ENCODE measurements around the gene AIP. TPM values are rescaled to one million over a fixed set of nuclear protein-coding genes. Genes with fewer than 3 reads are reported as not detected.
A peak's percentile ranks its signal among the peaks of the same experiment; 100 is the strongest.
"Not testable (repeated sequence)": the region's sequence is repeated elsewhere in the genome, so short reads cannot be mapped to it uniquely, and the experiment has no call there.

The AIP gene
- total RNA-seq, 1 donor from 2014 or later = 72.0 TPM

DNA sequence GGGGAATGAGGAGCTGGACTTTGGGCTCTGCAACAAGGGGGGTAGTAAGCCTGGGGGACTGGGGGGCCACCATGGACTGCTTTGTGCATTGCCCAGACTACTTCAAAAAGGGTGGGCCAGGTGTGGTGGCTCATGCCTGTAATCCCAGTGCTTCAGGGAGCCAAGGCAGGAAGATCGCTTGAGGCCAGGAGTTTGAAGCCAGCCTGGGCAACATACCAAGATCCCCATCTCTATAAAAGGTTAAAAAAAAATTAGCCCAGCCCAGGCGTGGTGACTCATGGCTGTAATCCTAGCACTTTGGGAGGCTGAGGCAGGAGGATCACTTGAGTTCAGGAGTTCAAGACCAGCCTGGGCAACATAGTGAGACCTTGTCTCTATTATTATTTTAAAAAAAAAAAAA, 17.3 kb upstream of the AIP start:
- ATAC-seq; DNase-seq (ENCODE audit: low spot score); intact Hi-C loops (cut with DNase I): not testable (repeated sequence)

DNA sequence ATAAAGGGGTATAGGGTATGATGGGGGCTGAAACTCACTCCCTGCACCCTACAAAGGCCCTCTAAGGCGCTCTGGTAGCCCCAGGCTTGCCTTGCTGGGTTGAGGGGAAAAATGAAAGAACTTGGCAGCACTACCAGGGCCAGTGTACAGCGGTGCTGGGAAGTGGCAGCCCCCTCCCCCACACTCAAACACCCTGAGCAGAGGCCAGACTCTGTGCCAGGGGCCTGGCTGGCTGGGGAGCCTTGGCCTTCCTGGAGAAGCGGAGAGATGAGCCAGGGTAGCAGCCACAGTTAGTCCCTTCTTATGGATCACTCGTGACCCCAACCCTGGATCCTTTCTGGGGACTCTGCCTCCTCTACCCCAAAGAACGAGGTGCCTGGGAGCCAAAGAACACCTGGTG, 16.5 kb upstream of the AIP start:
- DNase-seq (ENCODE audit: low spot score) (no peak), ATAC-seq (no peak)
- intact Hi-C loops (cut with DNase I) = no loop called here

DNA sequence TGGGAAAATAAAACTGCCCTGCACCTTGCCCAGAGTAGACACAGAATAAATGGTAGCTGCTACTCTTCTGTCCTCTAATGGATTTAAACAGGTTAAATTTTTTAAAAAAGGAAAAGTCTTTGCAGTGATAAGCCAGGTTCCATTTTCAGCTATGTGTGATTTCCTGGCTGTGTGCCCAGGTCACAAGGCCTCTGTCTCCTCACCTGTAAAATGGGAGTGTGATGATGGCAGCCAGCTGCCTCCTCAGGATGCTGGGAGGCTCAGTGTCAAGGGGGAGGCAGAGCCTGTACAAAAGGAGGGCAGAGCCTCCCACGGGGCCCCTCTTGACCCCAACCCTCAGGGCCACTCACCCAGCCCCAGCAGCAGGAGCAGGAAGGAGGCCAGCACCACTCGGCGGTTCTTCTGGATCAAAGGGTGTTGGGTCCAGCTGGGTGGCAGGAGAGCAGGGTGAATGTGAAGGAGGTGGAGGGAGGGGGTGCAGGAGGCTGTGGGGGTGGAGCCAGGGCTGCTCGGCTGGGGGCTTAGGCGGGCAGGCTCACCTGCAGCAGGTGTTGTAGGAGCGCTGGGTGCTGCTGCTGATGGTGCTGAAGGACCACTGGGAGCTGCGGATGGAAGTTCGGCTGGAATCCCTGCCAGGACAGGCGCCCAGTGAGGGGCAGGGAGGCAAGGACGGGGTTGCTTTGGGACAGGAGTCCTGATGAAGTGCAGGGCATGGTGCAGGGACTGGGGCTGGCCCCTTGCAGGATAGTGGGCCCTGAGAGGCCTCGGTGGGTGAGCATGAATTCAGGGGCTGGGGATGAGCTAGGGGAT, 15.7 kb upstream of the AIP start:
- intact Hi-C loops (cut with DNase I) = no loop called here
- ATAC-seq (no peak), DNase-seq (ENCODE audit: low spot score) (no peak)

DNA sequence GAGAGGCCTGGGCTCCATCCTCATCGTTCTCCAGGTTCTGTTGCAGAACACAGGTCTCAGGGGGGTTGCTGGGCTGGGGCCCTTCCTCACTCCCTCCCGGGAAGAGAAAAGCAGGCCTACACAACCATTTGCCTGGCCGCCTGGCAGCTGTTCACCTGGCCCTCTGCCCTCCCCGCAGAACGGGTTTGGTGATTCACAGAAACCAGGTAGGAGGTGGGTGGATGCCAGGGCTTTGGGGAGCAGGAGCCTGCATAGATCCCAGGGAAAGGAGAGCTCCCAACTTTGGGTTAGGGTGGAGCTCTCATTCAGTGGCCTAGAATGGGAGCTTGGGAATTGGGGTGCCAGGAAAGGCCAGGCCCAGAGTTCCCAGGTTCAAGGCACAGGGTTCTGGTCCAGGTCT, 14.8 kb upstream of the AIP start:
- ATAC-seq (no peak), DNase-seq (ENCODE audit: low spot score) (no peak)
- intact Hi-C loops (cut with DNase I) = no loop called here

DNA sequence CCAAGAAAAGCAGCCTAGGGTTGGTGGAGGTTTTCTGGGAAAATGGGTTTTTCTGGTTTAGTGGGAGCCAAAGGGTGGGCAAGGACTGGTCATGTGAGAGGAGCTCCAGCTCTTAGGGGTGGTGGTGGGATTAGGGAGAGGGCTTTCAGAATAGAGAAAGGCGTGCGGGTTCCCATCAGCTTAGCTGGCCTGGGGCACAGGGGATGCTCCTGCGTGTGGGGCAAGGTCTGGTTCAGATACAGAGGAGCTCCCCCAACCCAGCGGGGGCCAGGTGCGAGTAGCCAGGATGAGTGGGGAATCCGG, 14.4 kb upstream of the AIP start:
- DNase-seq (ENCODE audit: low spot score) (no peak), ATAC-seq (no peak)
- intact Hi-C loops (cut with DNase I) = no loop called here

DNA sequence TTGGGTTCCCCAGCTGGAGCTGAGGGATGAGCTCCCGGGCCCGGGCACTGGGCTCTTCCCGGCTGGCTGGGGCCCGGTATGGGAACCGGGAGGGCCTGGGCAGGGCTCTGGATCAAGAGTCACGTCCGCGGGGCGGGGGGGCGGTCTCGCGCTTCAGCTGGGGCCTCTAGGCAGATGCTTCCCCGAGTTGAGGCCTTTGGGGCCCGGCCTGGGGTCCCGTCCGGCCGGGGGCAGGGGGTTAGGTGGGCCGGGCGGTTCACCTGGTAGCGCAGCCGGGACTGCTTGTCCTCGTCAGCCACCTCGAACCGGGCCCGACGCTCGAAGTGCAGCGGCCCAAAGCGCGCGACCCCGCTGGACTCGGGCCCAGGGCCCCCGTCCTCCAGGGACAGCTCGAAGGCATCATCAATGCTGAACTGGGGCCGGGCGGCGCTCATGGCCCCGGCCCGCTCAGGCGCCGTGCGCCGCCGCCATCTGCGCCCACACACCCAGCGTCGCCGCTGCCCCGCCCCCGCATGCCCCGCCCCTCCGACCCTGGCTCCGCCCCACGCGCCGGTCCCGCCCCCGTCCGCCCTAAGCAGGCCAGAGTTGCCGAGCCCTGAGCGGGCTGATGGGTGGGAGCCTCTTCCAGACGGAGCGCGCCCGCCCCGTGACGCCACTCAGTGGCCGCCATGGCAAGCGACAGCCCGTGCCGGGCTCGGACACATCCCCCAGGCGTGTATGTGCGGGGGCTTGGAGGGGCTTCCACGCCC, 13.9 kb upstream of the AIP start, which contains the start of gene TMEM134:
Gene TMEM134, minus strand, starts transcription at position 493 of the 749 bp plus-strand sequence. Its CDS starts 59 bp downstream, at position 434.
- DNase-seq (ENCODE audit: low spot score) (peak; percentile 95), ATAC-seq (peak; percentile 92)
- intact Hi-C loops (cut with DNase I) = no loop called here

DNA sequence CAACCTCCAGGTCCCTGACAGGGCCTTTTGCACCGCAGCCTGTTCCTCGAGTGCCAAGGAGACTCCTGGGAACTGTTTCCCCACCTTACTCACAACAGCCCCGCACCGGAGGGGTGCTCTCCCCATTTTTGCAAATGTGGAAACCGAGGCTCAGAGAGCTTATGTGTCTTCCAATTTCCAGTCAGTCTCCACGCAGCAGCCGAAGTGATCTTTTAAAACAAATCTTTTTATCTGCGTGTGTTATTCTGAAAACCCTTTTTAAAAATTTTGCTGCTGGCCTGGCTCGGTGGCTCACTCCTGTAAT, 13.4 kb upstream of the AIP start:
- intact Hi-C loops (cut with DNase I) = no loop called here
- DNase-seq (ENCODE audit: low spot score) (no peak), ATAC-seq (no peak)

DNA sequence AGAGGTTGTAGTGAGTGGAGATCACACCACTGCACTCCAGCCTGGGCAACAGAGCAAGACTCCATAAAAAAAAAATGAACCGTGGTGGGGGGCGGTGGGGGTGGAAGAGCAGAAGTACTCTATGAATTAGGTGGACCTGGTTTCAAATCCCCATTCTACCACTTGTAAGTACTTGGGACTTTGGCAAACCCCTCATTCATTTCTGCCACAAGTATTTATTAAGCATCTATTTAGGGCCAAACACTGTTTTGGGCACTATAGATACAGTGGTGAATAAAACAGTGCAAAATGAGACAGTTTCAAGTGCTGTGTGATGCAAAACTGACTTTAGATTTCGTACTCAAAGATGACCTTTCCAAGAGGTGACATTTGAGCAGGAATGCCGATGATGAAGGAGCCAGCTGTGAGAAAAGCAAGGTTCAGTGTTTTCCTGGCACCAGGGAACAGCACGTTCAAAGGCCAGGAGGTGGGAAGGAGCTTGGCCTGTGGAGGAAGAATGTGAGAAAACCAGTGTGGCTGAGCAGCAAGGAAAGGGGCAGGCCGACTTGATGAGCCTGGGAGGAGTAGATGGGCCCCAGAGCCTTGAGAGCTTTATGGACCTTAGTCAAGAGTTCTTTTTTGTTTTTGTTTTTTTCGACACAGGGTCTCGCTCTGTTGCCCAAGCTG, 12.4 kb upstream of the AIP start:
- ATAC-seq (no peak), DNase-seq (ENCODE audit: low spot score) (no peak)
- intact Hi-C loops (cut with DNase I) = no loop called here

DNA sequence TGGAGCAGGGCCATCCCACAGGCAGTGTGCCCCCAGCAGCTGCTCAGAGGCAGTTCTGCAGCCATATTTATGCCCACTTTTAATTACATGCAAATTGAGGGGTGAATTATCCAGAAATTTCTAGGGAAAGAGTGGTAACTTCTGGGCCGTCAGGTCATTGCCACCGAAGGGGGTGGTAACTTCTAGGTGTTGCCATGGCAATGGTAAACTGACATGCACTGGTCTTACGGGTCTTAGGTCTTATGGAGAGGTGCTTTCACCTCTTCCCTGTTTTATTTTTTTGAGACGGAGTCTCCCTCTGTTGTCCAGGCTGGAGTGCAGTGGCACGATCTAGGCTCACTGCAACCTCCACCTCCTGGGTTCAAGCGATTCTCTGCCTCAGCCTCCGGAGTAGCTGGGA, 9.9 kb upstream of the AIP start:
- ATAC-seq (no peak), DNase-seq (ENCODE audit: low spot score) (no peak)
- intact Hi-C loops (cut with DNase I) = no loop called here

DNA sequence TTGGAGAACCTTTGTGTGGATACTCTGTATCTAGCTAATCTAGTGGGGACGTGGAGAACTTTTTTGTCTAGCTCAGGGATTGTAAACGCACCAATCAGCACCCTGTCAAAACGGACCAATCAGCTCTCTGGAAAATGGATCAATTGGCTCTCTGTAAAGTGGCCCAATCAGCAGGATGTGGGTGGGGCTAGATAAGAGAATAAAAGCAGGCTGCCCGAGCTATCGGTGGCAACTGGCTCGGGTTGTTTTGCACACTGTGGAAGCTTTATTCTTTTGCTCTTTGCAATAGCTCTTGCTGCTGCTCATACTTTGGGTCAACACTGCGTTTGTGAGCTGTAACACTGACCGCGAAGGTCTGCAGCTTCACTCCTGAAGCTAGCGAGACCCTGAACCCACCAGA, 6.1 kb upstream of the AIP start:
- ATAC-seq; DNase-seq (ENCODE audit: low spot score); intact Hi-C loops (cut with DNase I): not testable (repeated sequence)

DNA sequence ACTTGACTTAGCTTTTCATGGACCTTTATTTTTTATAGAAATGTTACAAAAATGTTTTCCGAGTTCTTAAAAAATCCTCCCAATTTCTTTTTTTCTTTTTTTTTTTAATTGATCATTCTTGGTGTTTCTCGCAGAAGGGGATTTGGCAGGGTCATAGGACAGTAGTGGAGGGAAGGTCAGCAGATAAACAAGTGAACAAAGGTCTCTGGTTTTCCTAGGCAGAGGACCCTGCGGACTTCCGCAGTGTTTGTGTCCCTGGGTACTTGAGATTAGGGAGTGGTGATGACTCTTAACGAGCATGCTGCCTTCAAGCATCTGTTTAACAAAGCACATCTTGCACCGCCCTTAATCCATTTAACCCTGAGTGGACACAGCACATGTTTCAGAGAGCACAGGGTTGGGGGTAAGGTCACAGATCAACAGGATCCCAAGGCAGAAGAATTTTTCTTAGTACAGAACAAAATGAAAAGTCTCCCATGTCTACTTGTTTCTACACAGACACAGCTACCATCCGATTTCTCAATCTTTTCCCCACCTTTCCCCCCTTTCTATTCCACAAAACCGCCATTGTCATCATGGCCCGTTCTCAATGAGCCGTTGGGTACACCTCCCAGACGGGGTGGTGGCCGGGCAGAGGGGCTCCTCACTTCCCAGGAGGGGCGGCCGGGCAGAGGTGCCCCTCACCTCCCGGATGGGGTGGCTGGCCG, 5.3 kb upstream of the AIP start:
- ATAC-seq; DNase-seq (ENCODE audit: low spot score); intact Hi-C loops (cut with DNase I): not testable (repeated sequence)

DNA sequence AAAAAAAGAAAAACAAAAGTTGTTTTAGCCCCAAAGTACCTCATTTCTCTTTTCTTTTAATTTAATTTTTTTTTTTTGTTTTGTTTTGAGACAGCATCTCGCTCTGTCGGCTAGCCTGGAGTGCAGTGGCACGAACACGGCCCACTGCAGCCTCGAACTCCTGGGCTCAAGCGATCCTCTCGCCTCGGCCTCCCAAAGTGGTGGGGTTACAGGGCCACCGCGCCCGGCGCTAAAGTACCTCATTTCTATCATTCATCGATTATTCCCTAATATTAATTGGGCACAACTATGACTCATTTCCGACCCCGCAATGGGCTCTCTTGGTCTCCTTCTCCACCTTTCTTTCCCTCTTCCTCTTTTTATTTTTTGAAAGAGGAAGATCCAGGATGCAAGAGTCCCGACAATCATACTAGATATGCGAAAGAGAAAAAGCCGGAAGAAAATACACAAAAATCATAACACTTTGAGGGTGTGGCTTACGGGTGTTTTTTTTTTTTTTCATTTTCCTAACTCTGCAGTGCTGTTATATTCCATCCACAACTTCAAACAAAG, 475 bp upstream of the AIP start:
- ATAC-seq = peak; percentile 5
- intact Hi-C loops (cut with DNase I) = no loop called here

DNA sequence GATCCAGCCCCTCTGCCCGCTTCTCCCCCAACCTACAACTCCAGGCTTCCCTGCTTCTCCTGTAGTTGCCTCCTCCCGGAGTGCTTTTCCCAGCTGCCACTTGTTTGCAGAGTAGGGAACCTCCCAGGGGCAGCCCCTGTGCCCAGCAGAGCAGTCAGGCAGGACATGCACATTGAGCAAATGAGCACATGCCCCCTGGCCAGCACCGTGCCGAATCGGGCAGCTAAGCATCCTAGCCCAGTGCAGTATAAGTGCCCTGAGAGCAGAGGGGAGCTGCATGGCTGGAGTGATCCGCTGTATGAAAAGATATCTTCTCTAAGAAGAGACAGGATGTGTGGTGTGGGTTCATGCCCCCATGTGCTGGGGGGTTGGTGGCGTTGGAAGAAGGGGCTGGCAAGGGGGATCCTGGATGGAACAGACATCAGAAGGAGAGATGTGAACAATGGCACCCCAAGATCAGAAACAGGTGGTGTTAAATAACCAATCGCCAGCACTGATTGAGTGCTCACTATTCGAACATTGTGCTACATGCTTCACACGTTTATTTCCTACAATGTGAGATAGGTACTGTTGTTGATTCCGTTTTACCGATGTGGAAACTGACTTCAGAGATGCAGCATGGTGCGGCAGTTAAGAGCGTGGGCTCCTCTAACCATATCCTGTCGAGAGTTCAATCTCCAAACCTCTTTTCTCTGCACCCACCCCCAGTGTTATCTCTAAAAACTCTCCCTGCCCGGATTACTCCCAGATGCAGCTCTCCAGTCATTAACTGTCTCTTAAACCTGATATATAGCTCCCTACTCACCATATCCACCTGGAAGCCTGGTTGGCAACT, 1.2 kb downstream of the AIP start:
- intact Hi-C loops (cut with DNase I) = no loop called here
- ATAC-seq (no peak), DNase-seq (ENCODE audit: low spot score) (peak; percentile 64)

More for the DNA sequence above, 475 bp upstream of the AIP start:
- no peak for DNase-seq (ENCODE audit: low spot score)

DNA sequence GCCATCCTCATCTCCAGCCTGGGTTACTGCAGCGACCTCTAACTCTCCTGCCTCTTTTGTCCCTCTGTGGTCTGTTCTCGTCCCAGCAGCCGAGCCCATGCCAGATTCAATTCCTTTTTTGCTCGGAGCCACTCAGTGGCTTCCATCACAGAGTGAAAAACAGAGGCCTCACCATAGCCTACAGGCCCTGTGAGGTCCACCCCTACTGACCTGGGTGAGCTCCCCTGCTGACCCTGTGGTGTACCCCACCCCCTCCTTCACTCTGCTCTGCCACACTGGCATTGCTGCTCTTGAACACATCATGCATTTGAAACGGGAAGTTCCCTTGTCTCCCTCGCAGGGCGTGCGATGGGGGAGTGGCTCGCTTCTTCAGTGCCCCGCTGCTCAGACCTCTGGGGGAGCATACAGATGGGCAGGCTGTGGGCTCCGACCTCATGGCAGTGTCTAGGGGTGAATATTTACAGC, 2.1 kb downstream of the AIP start:
- intact Hi-C loops (cut with DNase I) = no loop called here
- ATAC-seq = no peak
- no peak for DNase-seq (ENCODE audit: low spot score)

DNA sequence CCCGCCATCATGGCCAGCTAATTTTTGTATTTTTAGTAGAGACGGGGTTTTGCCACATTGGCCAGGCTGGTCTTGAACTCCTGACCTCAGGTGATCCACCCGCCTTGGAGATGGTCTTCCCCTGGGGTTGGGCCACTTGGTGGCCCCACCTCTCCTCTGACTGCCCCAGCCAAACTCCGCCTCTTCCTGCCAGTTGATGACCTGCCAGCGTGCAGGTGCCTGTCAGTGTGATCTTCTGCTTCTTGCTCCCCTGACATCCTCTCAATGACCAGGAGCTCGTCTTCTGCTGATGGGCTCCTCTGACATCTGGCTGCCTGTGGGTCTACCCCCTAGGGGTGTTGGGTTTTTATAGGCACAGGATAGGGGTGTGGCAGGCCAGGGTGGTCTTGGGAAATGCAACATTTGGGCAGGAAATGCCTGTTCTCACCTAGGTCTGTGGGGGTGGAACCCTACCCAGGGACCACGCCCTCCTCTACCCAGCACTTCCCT, 3.1 kb downstream of the AIP start:
- intact Hi-C loops (cut with DNase I); DNase-seq (ENCODE audit: low spot score); ATAC-seq: not testable (repeated sequence)

DNA sequence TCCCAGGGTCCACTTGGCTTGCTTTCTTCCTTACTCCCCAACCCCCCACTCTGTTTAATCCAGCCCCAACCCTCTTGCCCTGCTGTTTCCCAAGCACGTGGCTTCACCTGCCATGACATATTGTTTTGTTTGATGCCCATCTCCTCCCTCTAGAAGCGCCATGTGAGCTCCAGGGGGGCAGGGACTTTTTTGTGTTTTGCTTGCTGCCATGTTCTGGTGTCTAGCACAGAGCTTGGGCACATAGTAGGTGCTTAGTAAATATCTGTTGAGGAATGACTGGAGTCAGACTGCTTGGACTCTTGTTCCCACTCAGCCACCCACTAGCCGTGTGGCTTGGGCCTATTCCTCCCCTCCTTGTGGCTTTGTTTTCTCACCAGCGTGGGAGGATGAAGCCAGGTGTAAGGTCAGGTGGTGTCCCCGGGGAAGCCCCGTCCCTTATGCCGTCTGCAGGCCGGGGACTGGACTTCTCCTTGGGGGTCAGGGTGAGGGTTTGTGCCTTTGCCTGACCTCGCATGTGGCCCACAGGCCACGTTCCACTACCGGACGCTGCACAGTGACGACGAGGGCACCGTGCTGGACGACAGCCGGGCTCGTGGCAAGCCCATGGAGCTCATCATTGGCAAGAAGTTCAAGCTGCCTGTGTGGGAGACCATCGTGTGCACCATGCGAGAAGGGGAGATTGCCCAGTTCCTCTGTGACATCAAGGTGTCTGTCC, 3.8 kb downstream of the AIP start:
- DNase-seq (ENCODE audit: low spot score) (no peak), ATAC-seq (no peak)
- intact Hi-C loops (cut with DNase I) = no loop called here

DNA sequence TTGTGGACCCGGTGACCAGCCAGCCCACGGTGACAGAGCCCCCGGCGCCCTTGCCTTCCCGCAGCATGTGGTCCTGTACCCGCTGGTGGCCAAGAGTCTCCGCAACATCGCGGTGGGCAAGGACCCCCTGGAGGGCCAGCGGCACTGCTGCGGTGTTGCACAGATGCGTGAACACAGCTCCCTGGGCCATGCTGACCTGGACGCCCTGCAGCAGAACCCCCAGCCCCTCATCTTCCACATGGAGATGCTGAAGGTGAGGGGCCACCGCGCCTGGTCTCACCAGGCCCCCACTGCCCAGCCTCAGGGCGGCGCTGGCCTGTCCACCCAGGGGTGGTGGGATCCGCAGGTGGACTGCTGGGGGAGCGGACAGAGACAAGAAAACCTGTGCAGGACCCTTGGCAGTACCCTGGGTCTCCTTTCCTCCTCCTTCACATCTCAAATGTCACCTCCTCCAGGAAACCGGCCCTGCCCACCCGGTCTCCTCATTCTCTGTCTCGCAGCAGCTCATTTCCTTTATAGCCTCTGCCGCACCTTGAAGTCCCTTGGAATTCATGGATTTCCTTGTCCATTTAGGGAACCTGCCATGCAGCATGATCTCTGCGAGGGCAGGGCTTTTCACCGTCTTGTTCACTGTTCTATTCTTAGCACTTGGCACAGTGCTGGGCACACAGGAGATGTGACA, 6.5 kb downstream of the AIP start:
- DNase-seq (ENCODE audit: low spot score) (no peak), ATAC-seq (no peak)
- intact Hi-C loops (cut with DNase I) = no loop called here

Measured in sciatic nerve (tissue), 2 donors.